GM19023 (cell line): ENCODE measurements around the gene ALKBH7.
"Not testable (repeated sequence)": the region's sequence is repeated elsewhere in the genome, so short reads cannot be mapped to it uniquely, and the experiment has no call there.

ENCODE experiments used
- ATAC-seq: cut with Tn5 transposase; IDR thresholded peaks from one replicate; pipeline ENCODE4 v1.9.1; 2021; ENCODE audit warnings: mild to moderate bottlenecking, moderate library complexity; ENCODE audit not compliant: unreplicated experiment

The ALKBH7 gene

DNA sequence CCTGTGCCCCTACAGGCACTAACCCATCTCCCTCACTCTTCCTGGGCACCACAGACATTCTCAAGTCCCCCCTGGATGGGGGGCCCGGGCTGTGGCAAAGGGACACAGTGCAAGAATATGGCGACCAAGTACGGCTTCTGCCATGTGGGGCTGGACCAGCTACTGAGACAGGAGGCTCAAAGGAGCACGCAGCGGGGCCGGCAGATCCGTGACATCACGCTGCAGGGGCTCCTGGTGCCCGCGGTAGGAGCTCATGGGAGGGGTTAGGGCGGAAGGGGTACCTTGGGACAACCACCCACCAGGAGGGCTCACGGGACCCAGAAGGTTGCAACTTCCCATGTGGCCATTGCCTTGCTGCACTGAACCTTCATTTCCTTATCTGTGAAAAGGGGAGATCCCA lies 23.7 kb downstream of the ALKBH7 start:
- ATAC-seq = no peak

- ATAC-seq = not testable (repeated sequence)
These were observed 27.7 kb downstream of the ALKBH7 start for GRCh38 chr19:6400062-6400944.

DNA sequence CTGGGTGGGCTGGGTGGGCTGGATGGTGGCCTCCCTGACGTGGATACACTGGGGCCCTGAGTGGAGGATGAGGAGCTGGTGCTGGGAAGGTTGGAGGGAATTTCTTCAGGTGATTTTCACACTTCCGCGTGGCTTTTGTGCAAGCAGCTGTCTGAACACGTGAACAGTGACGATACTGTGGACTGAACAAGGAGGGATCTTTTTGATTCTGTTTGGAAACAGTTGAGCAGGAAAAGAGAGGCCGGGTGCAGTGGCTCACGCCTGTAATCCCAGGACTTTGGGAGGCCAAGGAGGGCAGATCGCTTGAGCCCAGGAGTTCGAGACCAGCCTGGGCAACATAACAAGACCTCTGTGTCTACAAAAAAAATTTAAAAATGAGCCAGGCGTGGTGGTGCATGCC lies 29.5 kb downstream of the ALKBH7 start:
- no peak for ATAC-seq

DNA sequence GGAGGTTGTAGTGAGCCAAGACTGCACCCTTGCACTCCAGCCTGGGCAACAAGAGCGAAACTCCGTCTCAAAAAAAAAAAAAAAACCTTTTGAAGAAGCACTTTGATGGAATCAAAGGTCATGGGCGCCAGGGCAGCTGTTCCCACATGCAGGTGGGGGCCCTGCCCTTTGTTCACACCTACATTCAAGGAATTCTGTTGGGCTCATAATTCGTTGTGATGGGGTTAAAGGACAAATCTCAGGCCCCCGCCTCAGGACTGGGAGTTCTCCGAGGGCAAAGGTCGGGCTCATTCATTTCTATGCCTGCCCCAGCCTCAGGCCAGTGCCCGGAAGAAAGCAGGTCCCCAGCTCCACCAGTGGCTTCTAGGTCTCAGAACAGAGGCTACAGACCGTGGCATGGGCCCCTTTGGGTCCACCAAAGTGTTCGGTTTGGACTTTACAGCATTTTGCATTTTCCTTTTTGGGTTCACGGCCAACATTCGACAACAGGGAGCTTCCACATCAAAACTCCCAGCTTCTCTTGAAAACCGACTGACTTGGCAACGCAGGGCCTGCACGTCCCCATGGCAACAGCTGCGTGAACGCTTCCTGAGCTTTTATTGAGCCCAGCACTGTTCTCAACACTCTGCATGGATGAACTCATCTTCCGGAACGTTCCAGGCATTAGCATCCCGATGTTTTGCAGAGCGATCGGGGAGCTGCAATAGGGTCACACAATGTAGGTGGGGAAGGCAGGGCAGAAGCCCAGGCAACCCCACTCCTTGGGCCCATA lies 30.4 kb downstream of the ALKBH7 start:
- no peak for ATAC-seq

GRCh38 chr19:6406401-6406800 lies 33.8 kb downstream of the ALKBH7 start:
- ATAC-seq = no peak

DNA sequence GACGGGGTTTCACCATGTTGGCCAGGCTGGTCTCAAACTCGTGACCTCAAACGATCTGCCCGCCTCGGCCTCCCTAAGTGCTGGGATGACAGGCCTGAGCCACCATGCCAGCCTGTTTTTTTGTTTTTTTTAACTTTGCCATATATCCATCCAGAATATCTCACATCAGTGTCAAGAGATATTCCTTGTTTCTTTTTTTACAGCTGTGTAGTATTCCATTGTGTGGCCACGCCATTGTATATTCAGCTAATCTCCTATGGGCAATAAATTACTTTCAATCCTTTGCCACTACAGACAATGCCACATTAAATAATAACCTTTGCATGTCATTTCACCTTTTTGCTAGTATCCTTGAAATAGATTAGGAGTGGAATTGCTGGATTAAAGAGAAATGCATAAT lies 36.8 kb downstream of the ALKBH7 start:
- ATAC-seq = no peak

DNA sequence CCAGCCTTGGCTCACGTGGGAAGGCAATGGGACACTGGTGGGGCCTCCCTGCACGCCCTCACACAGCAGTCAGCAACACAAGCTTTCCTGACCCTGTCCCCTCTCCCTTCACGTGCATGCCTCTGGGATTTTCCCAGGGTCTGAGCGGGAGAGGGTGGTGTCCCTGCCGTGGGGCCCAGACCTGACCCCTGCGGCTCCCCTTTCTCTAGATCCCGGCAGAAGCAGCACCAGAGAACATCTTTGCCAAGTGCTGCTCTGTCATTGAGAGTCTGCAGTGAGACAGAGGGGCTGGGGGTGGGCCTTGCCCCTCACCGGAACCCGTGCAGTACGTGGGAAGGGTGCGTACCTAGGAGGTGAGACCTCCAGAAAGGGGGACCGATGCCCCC lies 39.5 kb downstream of the ALKBH7 start:
- no peak for ATAC-seq

- ATAC-seq = no peak
These were observed 40.0 kb downstream of the ALKBH7 start for GRCh38 chr19:6412447-6413091.

DNA sequence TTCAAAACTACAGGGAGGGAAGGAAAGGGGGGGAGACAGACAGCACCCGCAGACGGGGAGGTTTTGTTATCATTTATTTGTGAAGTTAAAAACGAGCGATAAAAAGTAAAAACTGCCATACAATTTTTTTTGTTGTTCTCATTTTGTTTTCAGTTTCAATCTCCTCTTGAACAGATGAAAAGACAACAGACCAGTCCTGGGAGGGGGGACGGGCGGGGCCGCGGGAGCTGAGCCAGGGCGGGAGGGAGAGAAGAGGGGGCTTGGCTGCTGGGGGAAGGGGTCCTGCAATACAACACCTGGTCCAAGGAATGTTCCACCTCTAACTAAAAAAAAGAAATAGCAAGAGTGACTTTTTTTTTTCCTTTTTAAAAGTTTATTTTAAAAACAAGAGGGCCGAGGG lies 40.7 kb downstream of the ALKBH7 start:
- ATAC-seq = no peak

DNA sequence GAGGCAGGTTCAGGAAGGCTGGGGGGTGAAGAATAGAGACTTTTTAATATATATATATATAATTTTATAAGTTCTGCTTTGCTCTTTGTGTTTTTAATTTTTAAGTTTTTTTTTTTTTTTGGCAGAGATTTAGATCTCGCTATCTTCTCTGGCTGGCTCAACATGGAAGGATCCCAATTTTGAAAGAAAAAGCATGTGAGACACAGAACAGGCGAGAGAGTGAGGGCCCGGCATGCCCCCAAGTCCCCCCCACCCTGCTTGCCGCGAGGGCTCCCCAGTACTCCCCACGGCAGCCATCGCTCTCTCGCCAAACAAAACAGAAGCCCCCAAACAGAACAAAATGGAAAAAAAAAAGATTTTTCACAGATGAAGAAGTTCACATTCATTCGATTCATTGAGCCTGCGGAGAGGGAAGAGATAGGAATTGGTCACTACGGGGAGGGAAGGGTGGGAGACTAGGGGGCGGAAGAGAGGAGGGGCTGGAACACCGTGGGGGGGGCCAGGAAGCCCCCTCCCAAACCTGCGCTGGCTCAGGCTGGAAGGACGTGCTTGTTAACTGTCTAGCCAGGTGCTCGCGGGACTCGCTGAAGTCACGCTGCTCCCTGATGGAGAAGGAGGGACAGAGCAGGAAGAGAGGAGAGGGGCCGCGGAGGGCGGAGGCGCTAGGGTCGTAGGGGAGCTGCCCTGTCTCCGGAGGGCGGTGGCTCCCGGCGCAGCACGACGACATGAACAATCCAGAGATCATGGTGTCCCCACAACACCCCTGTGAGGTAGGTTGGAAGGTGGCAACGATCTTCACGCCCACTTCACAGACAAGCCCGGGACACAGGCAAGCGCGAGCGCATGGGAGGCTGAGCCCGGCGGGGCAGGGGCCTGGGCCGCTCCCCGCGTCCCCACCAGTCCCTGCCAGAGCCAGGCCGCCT lies 41.4 kb downstream of the ALKBH7 start:
- no peak for ATAC-seq

DNA sequence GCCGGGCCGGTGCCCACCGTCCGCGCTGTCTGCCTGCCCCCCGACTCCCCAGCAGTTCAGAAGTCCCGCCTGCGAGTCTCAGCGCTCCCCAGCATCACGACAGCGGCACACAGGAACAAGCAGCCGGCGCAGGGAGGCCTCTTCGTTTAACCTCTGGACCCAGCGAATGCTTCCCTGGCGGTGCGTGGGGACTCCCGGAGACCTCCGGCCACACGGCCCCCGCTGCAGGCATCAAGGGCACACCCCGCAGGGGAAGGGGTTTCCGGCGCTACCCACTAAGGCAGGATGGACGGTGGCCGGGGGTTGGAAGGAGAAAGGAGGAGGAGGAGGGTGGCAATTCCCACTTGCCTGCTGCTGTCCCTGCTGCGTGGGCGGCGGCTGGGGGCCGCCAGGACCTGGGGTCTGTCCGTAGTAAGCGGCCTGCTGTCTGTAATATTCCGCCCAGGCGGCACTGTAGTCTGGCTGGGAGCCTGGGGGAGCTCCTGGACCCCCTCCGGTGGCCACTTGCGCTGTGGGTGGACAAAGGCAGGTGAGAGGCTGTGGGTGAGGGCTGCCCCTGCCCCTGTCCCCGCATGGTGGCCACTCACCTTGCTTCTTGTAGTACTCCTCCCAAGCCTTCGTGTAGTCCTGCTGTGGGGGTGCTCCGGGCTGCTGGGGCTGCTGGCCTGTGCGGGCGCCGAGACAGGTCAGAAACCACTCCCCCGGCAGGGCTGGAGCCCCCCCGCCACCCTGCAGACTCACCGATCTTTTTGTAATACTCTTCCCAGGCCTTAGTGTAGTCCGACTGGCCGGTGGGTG lies 42.4 kb downstream of the ALKBH7 start:
- ATAC-seq = no peak

- no peak for ATAC-seq
These were observed 43.1 kb downstream of the ALKBH7 start for GRCh38 chr19:6415591-6416190.

- no peak for ATAC-seq
These were observed 44.2 kb downstream of the ALKBH7 start for GRCh38 chr19:6416658-6417405.

GRCh38 chr19:6417713-6418561 lies 45.3 kb downstream of the ALKBH7 start:
- no peak for ATAC-seq

DNA sequence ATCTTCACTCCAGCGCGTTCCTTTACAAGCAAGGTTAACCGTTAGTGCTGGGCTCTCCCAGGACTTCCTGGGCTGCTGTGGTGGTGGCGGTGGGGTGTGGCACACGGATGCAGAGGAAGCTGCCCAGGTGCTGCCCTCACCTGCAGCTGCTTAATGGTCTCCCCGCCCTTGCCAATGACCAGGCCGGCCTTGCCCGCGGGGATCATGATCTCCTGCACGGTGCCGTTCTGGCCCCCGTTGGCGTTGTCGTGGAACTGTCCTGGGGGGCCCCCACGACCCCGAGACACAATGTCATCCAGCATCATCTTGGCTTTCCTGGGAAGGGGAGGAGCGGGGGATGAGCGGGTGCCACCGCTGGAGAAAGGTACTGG lies 46.0 kb downstream of the ALKBH7 start:
- ATAC-seq = no peak

GRCh38 chr19:6421075-6422014 lies 48.8 kb downstream of the ALKBH7 start:
- no peak for ATAC-seq
